Measurements from ENCODE around the gene OR52I1. TPM values are rescaled to one million over a fixed set of nuclear protein-coding genes. Genes with fewer than 3 reads are reported as not detected.

The OR52I1 gene
- total RNA-seq, 1 experiment from 2014 or later = not detected

- TF ChIP-seq, protein P1, sequence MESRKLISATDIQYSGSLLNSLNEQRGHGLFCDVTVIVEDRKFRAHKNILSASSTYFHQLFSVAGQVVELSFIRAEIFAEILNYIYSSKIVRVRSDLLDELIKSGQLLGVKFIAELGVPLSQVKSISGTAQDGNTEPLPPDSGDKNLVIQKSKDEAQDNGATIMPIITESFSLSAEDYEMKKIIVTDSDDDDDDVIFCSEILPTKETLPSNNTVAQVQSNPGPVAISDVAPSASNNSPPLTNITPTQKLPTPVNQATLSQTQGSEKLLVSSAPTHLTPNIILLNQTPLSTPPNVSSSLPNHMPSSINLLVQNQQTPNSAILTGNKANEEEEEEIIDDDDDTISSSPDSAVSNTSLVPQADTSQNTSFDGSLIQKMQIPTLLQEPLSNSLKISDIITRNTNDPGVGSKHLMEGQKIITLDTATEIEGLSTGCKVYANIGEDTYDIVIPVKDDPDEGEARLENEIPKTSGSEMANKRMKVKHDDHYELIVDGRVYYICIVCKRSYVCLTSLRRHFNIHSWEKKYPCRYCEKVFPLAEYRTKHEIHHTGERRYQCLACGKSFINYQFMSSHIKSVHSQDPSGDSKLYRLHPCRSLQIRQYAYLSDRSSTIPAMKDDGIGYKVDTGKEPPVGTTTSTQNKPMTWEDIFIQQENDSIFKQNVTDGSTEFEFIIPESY (IDR thresholded peaks at IDR 0.05; ENCODE audit: extremely low read depth, insufficient replicate concordance, low read length) = no peak
- TF ChIP-seq EGR1 (IDR thresholded peaks at IDR 0.05; ENCODE audit: low read depth) = no peak
Measured at GRCh38 chr11:4641501-4641900, 47.7 kb downstream of the OR52I1 start (continued).

- Histone ChIP-seq H3K9me2 (ENCODE audit: insufficient read depth) (no peaks in the 10 kb centered on the region), H3K4me1 (ENCODE audit: control insufficient read depth in 1 of 2, insufficient read depth in 2 of 2, low read length in 2 of 2) (no peaks in the 10 kb centered on the region), H3K27ac (ENCODE audit: low read depth, low read length) (no peak overlapping the region), H3K79me2 (ENCODE audit: insufficient read depth, low read length) (no peaks in the 10 kb centered on the region), H3K27me3 (ENCODE audit: insufficient read depth, low read length) (peaks cover 58% of the 10 kb centered on the region), H3K4me2 (ENCODE audit: low read length) (no peak overlapping the region), H3K9ac (ENCODE audit: low read length) (no peak overlapping the region), H3K36me3 (ENCODE audit: control insufficient read depth in 1 of 2, insufficient read depth in 2 of 2, low read length in 2 of 2) (no peaks in the 10 kb centered on the region), H4K20me1 (ENCODE audit: insufficient read depth) (no peaks in the 10 kb centered on the region), H3K9me3 (ENCODE audit: control insufficient read depth in 1 of 2, insufficient read depth in 1 of 2, low read depth in 1 of 2, low read length in 2 of 2) (no peaks in the 10 kb centered on the region), H3K4me3 (replicated peaks in 1 of 2; ENCODE audit: low read depth in 1 of 2, low read length in 2 of 2) (no peak overlapping the region), H2AFZ (ENCODE audit: low read depth, low read length, poor library complexity, severe bottlenecking) (no peak overlapping the region)
- no peak for TF ChIP-seq SP1 (IDR thresholded peaks at IDR 0.05; ENCODE audit: low read depth)
- no peak for TF ChIP-seq YY1 (IDR thresholded peaks at IDR 0.05; ENCODE audit: extremely low read depth, insufficient replicate concordance, low read depth, low read length)
- TF ChIP-seq POLR2A (IDR thresholded peaks at IDR 0.05; ENCODE audit: borderline replicate concordance, extremely low read depth, insufficient read depth, insufficient read length) = no peak
- TF ChIP-seq POLR2AphosphoS5 (IDR thresholded peaks at IDR 0.05; ENCODE audit: low read depth, low read length) = no peak
- intact Hi-C loops (cut with micrococcal nuclease) = no loop called here
- ChIA-PET POLR2A (no interaction called here), RAD21 (ENCODE audit: low non-redundant PET in 1 of 2, low total read pairs in 2 of 2, uncharacterized antibody in 2 of 2, unreplicated experiment in 2 of 2) (no interaction called here), CTCF (no interaction called here)
- no peak for DNase-seq (ENCODE audit: low read depth, low spot score)
- BruUV-seq (replicated peaks) = no TSS peak
- no peak for ATAC-seq
Measured at GRCh38 chr11:4642043-4642442, 48.2 kb downstream of the OR52I1 start.

DNA sequence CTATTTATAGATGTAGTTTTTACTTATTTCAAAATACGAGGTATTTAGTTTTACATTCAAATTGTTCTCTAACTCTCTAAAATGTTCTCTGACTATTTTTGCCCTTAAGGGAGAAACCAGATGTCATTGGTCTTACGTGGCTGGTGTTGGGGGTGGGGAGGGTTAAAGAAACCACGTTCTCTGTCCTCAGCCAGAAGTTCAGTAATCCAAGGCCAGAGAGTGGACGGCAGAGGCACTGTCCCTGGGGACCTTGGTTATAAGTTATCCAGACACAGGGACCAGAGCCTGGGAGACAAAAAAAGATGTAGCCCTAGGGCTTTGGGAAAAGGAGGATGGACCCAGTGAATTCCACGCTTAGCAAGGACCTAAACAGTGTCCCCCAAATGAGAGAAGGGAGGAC, 49.2 kb downstream of the OR52I1 start:
- no peak for ATAC-seq
- BruUV-seq (replicated peaks) = no TSS peak
- H3K27me3 ChIP-seq (ENCODE audit: insufficient read depth, low read length) = peaks cover 64% of the 10 kb centered on the region
- no peaks in the 10 kb centered on the region for H4K20me1 ChIP-seq (ENCODE audit: insufficient read depth)
- no peak overlapping the region for H2AFZ ChIP-seq (ENCODE audit: low read depth, low read length, poor library complexity, severe bottlenecking)
- TF ChIP-seq ZFX (IDR thresholded peaks at IDR 0.05) (no peak), ELF1 (IDR thresholded peaks at IDR 0.05; ENCODE audit: borderline replicate concordance, low read depth) (no peak), POLR2A (IDR thresholded peaks at IDR 0.05; ENCODE audit: borderline replicate concordance, extremely low read depth, insufficient read depth, insufficient read length) (no peak), YY1 (IDR thresholded peaks at IDR 0.05; ENCODE audit: extremely low read depth, insufficient replicate concordance, low read depth, low read length) (no peak), CEBPB (IDR thresholded peaks at IDR 0.05; ENCODE audit: low read depth) (no peak), ZNF274 (IDR thresholded peaks at IDR 0.05; ENCODE audit: low read depth, low read length) (no peak), EZH2phosphoT487 (IDR thresholded peaks at IDR 0.05; ENCODE audit: borderline replicate concordance) (no peak)
- DNase-seq (ENCODE audit: low read depth, low spot score) = no peak
- no peaks in the 10 kb centered on the region for H3K4me1 ChIP-seq (ENCODE audit: control insufficient read depth in 1 of 2, insufficient read depth in 2 of 2, low read length in 2 of 2)
- POLR2A ChIA-PET = no interaction called here
- intact Hi-C loops (cut with micrococcal nuclease) = no loop called here
- no peak overlapping the region for H3K9ac ChIP-seq (ENCODE audit: low read length)
- CTCF ChIA-PET = no interaction called here
- no peaks in the 10 kb centered on the region for H3K9me2 ChIP-seq (ENCODE audit: insufficient read depth)
- no peak overlapping the region for H3K4me2 ChIP-seq (ENCODE audit: low read length)
- no peaks in the 10 kb centered on the region for H3K79me2 ChIP-seq (ENCODE audit: insufficient read depth, low read length)
- no peak overlapping the region for H3K4me3 ChIP-seq (replicated peaks in 1 of 2; ENCODE audit: low read depth in 1 of 2, low read length in 2 of 2)
- no peaks in the 10 kb centered on the region for H3K36me3 ChIP-seq (ENCODE audit: control insufficient read depth in 1 of 2, insufficient read depth in 2 of 2, low read length in 2 of 2)
- H3K27ac ChIP-seq (ENCODE audit: low read depth, low read length) = no peak overlapping the region
- RAD21 ChIA-PET (ENCODE audit: low non-redundant PET in 1 of 2, low total read pairs in 2 of 2, uncharacterized antibody in 2 of 2, unreplicated experiment in 2 of 2) = no interaction called here
- H3K9me3 ChIP-seq (ENCODE audit: control insufficient read depth in 1 of 2, insufficient read depth in 1 of 2, low read depth in 1 of 2, low read length in 2 of 2) = no peaks in the 10 kb centered on the region

All from HCT116 (cell line).